Fibroblast of mammary gland (primary cell): ENCODE data around the gene HK3.

Source experiments
- DNase-seq: peaks from one replicate; pipeline ENCODE4 v3.0.0-alpha.2; 2010; ENCODE audit warnings: low read depth
- H3K4me3 ChIP-seq: 2 replicates; pipeline ENCODE4 v1.5.1; 2011; ENCODE audit warnings: low read depth, mild to moderate bottlenecking, low read length, moderate library complexity; ENCODE audit not compliant: control insufficient read depth
- CTCF ChIP-seq: conservative IDR thresholded peaks from 2 replicates; pipeline ENCODE4 v1.5.1; 2011; ENCODE audit warnings: low read depth, low read length, inconsistent platforms; ENCODE audit not compliant: control insufficient read depth, insufficient read depth

HK3 gene

GRCh38 chr5:176836811-176837706, 62.1 kb downstream of the HK3 start:
- DNase-seq, result no peak
- H3K4me3 ChIP-seq, result no peak overlapping the region
- no peak for TF ChIP-seq CTCF

GRCh38 chr5:176835918-176836317, 63.2 kb downstream of the HK3 start:
- DNase-seq, result no peak
- TF ChIP-seq CTCF, result no peak

GRCh38 chr5:176833286-176833685, 65.9 kb downstream of the HK3 start:
- DNase-seq, result no peak

More at GRCh38 chr5:176835918-176836317, 63.2 kb downstream of the HK3 start:
- no peak overlapping the region for H3K4me3 ChIP-seq

GRCh38 chr5:176832162-176832561, 67.0 kb downstream of the HK3 start:
- TF ChIP-seq CTCF, result no peak
- no peak for DNase-seq
- no peak overlapping the region for H3K4me3 ChIP-seq

More at GRCh38 chr5:176833286-176833685, 65.9 kb downstream of the HK3 start:
- H3K4me3 ChIP-seq, result no peak overlapping the region
- TF ChIP-seq CTCF, result no peak

GRCh38 chr5:176831425-176831824, 67.7 kb downstream of the HK3 start:
- no peak for DNase-seq
- H3K4me3 ChIP-seq, result no peak overlapping the region
- TF ChIP-seq CTCF, result no peak

- DNase-seq, result no peak
- no peak for TF ChIP-seq CTCF
- H3K4me3 ChIP-seq, result no peak overlapping the region
These were observed 68.1 kb downstream of the HK3 start for GRCh38 chr5:176830995-176831423.
